Measurements from ENCODE around the gene P2RY8. TPM values are rescaled to one million over a fixed set of nuclear protein-coding genes. Genes with fewer than 3 reads are reported as not detected.
"Not testable (repeated sequence)": the region's sequence is repeated elsewhere in the genome, so short reads cannot be mapped to it uniquely, and the experiment has no call there.

The P2RY8 gene
- total RNA-seq, 3 donors from 2014 or later = 0.87 to 2.0 (median 2.0) TPM

- intact Hi-C loops (cut with DNase I, micrococcal nuclease) = no loop called here
- no peaks in the 10 kb centered on the region for H3K36me3 ChIP-seq (ENCODE audit: low read depth)
- ATAC-seq (no peak), DNase-seq (no peak)
- no peaks in the 10 kb centered on the region for H3K4me1 ChIP-seq (ENCODE audit: low read depth)
- TF ChIP-seq, protein P1, sequence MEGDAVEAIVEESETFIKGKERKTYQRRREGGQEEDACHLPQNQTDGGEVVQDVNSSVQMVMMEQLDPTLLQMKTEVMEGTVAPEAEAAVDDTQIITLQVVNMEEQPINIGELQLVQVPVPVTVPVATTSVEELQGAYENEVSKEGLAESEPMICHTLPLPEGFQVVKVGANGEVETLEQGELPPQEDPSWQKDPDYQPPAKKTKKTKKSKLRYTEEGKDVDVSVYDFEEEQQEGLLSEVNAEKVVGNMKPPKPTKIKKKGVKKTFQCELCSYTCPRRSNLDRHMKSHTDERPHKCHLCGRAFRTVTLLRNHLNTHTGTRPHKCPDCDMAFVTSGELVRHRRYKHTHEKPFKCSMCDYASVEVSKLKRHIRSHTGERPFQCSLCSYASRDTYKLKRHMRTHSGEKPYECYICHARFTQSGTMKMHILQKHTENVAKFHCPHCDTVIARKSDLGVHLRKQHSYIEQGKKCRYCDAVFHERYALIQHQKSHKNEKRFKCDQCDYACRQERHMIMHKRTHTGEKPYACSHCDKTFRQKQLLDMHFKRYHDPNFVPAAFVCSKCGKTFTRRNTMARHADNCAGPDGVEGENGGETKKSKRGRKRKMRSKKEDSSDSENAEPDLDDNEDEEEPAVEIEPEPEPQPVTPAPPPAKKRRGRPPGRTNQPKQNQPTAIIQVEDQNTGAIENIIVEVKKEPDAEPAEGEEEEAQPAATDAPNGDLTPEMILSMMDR (IDR thresholded peaks at IDR 0.05) = no peak
- H3K4me3 ChIP-seq = no peak overlapping the region
- no peaks in the 10 kb centered on the region for H3K9me3 ChIP-seq
Observed at GRCh38 chrX:1546691-1547251, 9.8 kb upstream of the P2RY8 start.

DNA sequence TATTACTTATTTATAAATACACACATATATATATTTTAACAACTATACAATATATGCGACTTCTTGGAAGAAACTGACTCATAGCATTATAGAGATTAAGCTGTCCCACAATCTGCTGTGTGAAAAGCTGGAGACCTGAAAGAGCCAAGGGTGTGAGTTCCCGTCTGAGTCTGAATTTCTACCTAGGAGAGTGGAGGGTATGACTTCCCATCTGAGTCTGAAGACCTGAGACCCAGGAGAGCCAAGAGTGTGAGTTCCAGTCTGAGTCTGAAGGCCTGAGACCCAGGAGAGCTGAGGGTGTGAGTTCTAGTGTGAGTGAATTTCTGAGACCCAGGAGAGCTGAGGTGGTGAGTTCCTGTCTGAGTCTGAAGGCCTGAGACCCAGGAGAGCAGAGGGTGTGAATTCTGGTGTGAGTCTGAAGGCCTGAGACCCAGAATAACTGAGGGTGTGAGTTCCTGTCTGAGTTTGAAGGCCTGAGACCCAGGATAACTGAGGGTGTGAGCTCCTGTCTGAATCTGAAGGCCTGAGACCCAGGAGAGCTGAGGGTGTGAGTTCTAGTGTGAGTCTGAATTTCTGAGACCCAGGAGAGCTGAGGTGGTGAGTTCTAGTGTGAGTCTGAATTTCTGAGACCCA lies 8.9 kb upstream of the P2RY8 start:
- no peak for DNase-seq
- ATAC-seq = no peak
- TF ChIP-seq, protein P1 (IDR thresholded peaks at IDR 0.05) = no peak
- no peaks in the 10 kb centered on the region for H3K9me3 ChIP-seq
- intact Hi-C loops (cut with DNase I, micrococcal nuclease) = no loop called here
- no peaks in the 10 kb centered on the region for H3K36me3 ChIP-seq (ENCODE audit: low read depth)
- H3K4me3 ChIP-seq = no peak overlapping the region
- no peaks in the 10 kb centered on the region for H3K4me1 ChIP-seq (ENCODE audit: low read depth)

DNA sequence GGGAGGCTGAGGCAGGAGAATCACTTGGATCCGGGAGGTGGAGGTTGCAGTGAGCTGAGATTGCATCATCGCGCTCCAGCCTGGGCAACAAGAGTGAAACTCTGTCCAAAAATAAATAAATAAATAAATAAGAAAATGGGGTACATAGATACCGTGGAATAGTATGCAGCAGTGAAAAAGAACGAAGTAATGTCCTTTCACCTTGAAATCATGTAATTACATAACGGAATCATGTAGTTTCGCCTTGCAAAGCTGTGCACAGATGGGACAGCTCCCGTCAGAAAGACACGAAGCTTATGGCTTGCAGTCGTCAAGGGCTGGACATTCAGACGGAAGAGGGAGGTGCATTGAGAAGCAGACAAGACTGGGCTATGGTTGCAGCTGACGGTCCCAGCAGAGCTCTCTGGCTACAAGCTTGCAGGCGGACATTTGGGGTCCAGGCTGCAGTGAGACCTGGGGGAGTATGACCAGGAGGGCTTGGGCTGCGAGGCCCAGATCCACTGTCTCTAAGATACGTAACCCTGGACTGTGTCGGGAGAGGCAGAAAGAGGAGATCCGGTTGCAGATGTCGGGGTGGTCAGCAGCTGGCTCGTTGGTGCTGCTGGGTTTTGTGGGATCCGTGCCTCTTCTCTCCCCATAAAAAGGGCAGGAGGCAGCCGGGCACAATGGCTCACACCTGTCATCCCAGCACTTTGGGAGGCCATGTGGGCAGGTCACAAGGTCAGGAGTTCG lies 6.2 kb upstream of the P2RY8 start:
- H3K36me3 ChIP-seq (ENCODE audit: low read depth) = no peaks in the 10 kb centered on the region
- H3K4me1 ChIP-seq (ENCODE audit: low read depth) = no peaks in the 10 kb centered on the region
- intact Hi-C loops (cut with DNase I, micrococcal nuclease) = no loop called here
- DNase-seq = no peak
- no peak for ATAC-seq
- H3K9me3 ChIP-seq = no peaks in the 10 kb centered on the region
- TF ChIP-seq, protein P1 (IDR thresholded peaks at IDR 0.05) = no peak
- no peak overlapping the region for H3K4me3 ChIP-seq

DNA sequence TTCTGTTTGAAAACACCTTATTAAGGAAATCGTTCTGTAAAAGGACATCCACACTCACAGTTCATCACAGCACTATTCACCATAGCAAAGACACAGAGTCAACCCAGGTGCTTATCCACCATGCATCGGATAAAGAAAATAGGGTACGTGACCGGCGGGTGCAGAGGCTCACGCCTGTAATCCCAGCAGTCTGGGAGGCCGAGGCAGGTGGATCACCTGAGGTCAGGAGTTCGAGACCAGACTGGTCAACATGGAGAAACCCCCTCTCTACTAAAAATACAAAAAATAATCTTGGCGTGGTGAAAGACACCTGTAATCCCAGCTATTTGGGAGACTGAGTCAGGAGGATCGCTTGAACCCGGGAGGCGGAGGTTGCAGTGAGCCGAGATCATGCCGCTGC lies 2.2 kb upstream of the P2RY8 start:
- intact Hi-C loops (cut with DNase I, micrococcal nuclease) = not testable (repeated sequence)

GRCh38 chrX:1537716-1538090 lies 718 bp upstream of the P2RY8 start:
- intact Hi-C loops (cut with DNase I, micrococcal nuclease); H3K4me3 ChIP-seq; H3K4me1 ChIP-seq (ENCODE audit: low read depth); DNase-seq; H3K36me3 ChIP-seq (ENCODE audit: low read depth); ATAC-seq; H3K9me3 ChIP-seq: not testable (repeated sequence)

More for the DNA sequence above, 2.2 kb upstream of the P2RY8 start:
- H3K36me3 ChIP-seq (ENCODE audit: low read depth); H3K4me1 ChIP-seq (ENCODE audit: low read depth); H3K4me3 ChIP-seq; DNase-seq; H3K9me3 ChIP-seq; ATAC-seq: not testable (repeated sequence)

GRCh38 chrX:1536712-1537030 lies 314 bp downstream of the P2RY8 start:
- TF ChIP-seq, protein P1 (IDR thresholded peaks at IDR 0.05) = no peak
- peak overlapping the region; percentile 17 for H3K4me3 ChIP-seq
- no peaks in the 10 kb centered on the region for H3K9me3 ChIP-seq
- intact Hi-C loops (cut with DNase I, micrococcal nuclease) = no loop called here
- peak; percentile 29 for ATAC-seq
- DNase-seq = no peak
- H3K36me3 ChIP-seq (ENCODE audit: low read depth) = no peaks in the 10 kb centered on the region
- no peaks in the 10 kb centered on the region for H3K4me1 ChIP-seq (ENCODE audit: low read depth)

Measured in mucosa of descending colon (tissue), 3 donors.